A549 (cell line): ENCODE data around the gene FAAP24.
"Not testable (repeated sequence)": the region's sequence is repeated elsewhere in the genome, so short reads cannot be mapped to it uniquely, and the experiment has no call there.

Source experiments
- CHD2 ChIP-seq: fragments of 150-350 bp; IDR thresholded peaks from 2 replicates; pipeline ENCODE4 v1.6.1; 2014; ENCODE audit warnings: low read length; ENCODE audit not compliant: partially characterized antibody
- CTCF ChIP-seq: fragments of >200 bp; sonication (Bioruptor Twin); formaldehyde crosslinking; IDR thresholded peaks from 3 replicates; pipeline ENCODE4 v1.5.1; 2016
- EP300 ChIP-seq, 2 experiments: fragments of >200 bp; sonication (Bioruptor Twin); formaldehyde crosslinking; IDR thresholded peaks; 2 replicates in 1 of 2; 3 replicates in 1 of 2; pipeline ENCODE4 v1.6.1; 2016 to 2017
- FOXS1 ChIP-seq: fragments of 250-450 bp; sonication (Bioruptor Pico); IDR thresholded peaks from 2 replicates; pipeline ENCODE4 v1.5.0; 2020; ENCODE audit warnings: mild to moderate bottlenecking, moderate library complexity
- GATA3 ChIP-seq: IDR thresholded peaks from 2 replicates; pipeline ENCODE4 v1.6.1; 2012; ENCODE audit warnings: borderline replicate concordance
- KDM1A ChIP-seq: fragments of 200-600 bp; sonication (generic); IDR thresholded peaks from 2 replicates; pipeline ENCODE4 v1.6.1; 2016; ENCODE audit warnings: low read depth, mild to moderate bottlenecking
- MAFK ChIP-seq: fragments of 450-650 bp; IDR thresholded peaks from 2 replicates; pipeline ENCODE4 v1.6.1; 2014; ENCODE audit not compliant: partially characterized antibody
- MAX ChIP-seq: IDR thresholded peaks from 2 replicates; pipeline ENCODE4 v1.6.1; 2012
- POLR2A ChIP-seq: IDR thresholded peaks from 2 replicates; pipeline ENCODE4 v1.6.1; 2012; ENCODE audit warnings: mild to moderate bottlenecking, low read length
- RAD21 ChIP-seq, 2 experiments: fragments of >200 bp in 1 of 2; sonication (Bioruptor Twin) in 1 of 2; formaldehyde crosslinking in 1 of 2; IDR thresholded peaks in 1 of 2; conservative IDR thresholded peaks in 1 of 2; 2 replicates in 1 of 2; 3 replicates in 1 of 2; pipeline ENCODE4 v1.6.1; 2012 to 2018; ENCODE audit warnings: inconsistent platforms in 1 of 2
- REST ChIP-seq: fragments of 200-600 bp; sonication (generic); IDR thresholded peaks from 2 replicates; pipeline ENCODE4 v1.6.1; 2016; ENCODE audit warnings: antibody characterized with exemption, mild to moderate bottlenecking, moderate library complexity
- RNF2 ChIP-seq: fragments of 200-600 bp; sonication (generic); IDR thresholded peaks from 2 replicates; pipeline ENCODE4 v1.6.1; 2016; ENCODE audit warnings: low read depth, mild to moderate bottlenecking, antibody characterized with exemption, moderate library complexity, borderline replicate concordance
- ZFP36 ChIP-seq: fragments of 450-650 bp; IDR thresholded peaks from 2 replicates; pipeline ENCODE4 v1.6.1; 2014; ENCODE audit warnings: borderline replicate concordance; ENCODE audit not compliant: partially characterized antibody
- TF ChIP-seq, protein P1 (sequence below): fragments of 250-450 bp; sonication (Bioruptor Pico); IDR thresholded peaks from 2 replicates; pipeline ENCODE4 v1.5.0; 2021; ENCODE audit warnings: mild to moderate bottlenecking, moderate library complexity, borderline replicate concordance

DNA sequence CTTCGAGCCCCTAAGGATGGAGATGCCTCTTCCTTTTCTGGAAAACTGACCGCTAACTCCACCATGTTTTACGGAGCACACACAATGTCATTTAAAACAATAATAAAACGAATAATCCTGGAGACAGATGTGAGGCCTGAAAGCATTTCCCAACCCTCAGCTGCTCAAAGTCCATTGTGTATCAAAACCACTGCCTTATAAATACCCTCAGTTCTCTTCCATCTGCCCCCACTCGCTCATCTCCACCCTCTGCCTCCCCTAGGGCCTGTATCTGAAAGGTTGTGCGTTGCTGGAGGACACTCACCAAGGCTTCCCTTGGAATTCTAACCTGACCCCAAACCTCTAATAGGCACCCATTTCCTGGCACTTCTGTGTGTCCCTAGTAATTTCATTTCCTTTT, 10.4 kb downstream of the FAAP24 start:
- TF ChIP-seq CTCF; RNF2; RAD21 (conservative IDR thresholded peaks at IDR 0.05 in 1 of 2, IDR thresholded peaks at IDR 0.05 in 1 of 2); POLR2A; MAX; GATA3; KDM1A; CHD2; ZFP36; FOXS1 (CRISPR knock-in tag); MAFK; EP300 (IDR thresholded peaks at IDR 0.05); REST: not testable (repeated sequence)
- TF ChIP-seq, protein P1, sequence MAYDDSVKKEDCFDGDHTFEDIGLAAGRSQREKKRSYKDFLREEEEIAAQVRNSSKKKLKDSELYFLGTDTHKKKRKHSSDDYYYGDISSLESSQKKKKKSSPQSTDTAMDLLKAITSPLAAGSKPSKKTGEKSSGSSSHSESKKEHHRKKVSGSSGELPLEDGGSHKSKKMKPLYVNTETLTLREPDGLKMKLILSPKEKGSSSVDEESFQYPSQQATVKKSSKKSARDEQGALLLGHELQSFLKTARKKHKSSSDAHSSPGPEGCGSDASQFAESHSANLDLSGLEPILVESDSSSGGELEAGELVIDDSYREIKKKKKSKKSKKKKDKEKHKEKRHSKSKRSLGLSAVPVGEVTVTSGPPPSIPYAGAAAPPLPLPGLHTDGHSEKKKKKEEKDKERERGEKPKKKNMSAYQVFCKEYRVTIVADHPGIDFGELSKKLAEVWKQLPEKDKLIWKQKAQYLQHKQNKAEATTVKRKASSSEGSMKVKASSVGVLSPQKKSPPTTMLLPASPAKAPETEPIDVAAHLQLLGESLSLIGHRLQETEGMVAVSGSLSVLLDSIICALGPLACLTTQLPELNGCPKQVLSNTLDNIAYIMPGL (CRISPR knock-in tag): not testable (repeated sequence)
